Activated CD8-positive, alpha-beta T cell treated with anti-CD3 and anti-CD28 coated beads for 36 hours (primary cell): Measurements from ENCODE around the gene COMMD1. TPM values are rescaled to one million over a fixed set of nuclear protein-coding genes. Genes with fewer than 3 reads are reported as not detected.

Experiments
- ATAC-seq: fragments of 200-7000 bp; cut with Tn5 transposase; one replicate; pipeline ENCODE4 v1.10.0; 2021; ENCODE audit warnings: mild to moderate bottlenecking, moderate library complexity
- CTCF ChIA-PET: fragments of 350-600 bp; sonication (Branson Sonifier 250); formaldehyde crosslinking; loops from one replicate; lab custom pipeline; 2021; ENCODE audit warnings: antibody characterized with exemption; lab: Charles Lee
- POLR2A ChIA-PET: fragments of 350-600 bp; sonication (Branson Sonifier 250); formaldehyde crosslinking; loops from one replicate; lab custom pipeline; 2021; ENCODE audit warnings: antibody characterized with exemption; lab: Charles Lee
- DNase-seq: peaks from one replicate; pipeline ENCODE4 v3.0.0-alpha.2; 2020
- H3K27ac Mint-ChIP-seq: one replicate; pipeline ENCODE4 v1.8.0; 2021; ENCODE audit warnings: mild to moderate bottlenecking, mixed read lengths
- H3K27me3 Mint-ChIP-seq: one replicate; pipeline ENCODE4 v1.8.0; 2021; ENCODE audit warnings: mixed read lengths
- H3K36me3 Mint-ChIP-seq: one replicate; pipeline ENCODE4 v1.8.0; 2021; ENCODE audit warnings: low read depth, mixed read lengths
- H3K4me1 Mint-ChIP-seq: one replicate; pipeline ENCODE4 v1.8.0; 2021; ENCODE audit warnings: low read depth, mixed read lengths
- H3K4me3 Mint-ChIP-seq: one replicate; pipeline ENCODE4 v1.8.0; 2021; ENCODE audit warnings: mild to moderate bottlenecking, moderate library complexity, mixed read lengths
- H3K9me3 Mint-ChIP-seq: one replicate; pipeline ENCODE4 v1.8.0; 2021; ENCODE audit warnings: mixed read lengths
- CTCF ChIP-seq: fragments of 200-600 bp; IDR thresholded peaks from one replicate; pipeline ENCODE4 v1.8.0; 2022; ENCODE audit warnings: antibody characterized with exemption, mild to moderate bottlenecking
- intact Hi-C: fragments of 100-400 bp; cut with micrococcal nuclease; formaldehyde crosslinking; loops from one replicate; pipeline ENCODE4 v1.10.0; 2022
- total RNA-seq, 2 experiments: library from RNA; stranded (reverse); gene quantifications; one replicate each; pipeline ENCODE4 v1.2.3, GENCODE V29; 2021

Gene COMMD1
- total RNA-seq, 2 experiments from 2014 or later = 25.3 to 27.0 TPM

DNA sequence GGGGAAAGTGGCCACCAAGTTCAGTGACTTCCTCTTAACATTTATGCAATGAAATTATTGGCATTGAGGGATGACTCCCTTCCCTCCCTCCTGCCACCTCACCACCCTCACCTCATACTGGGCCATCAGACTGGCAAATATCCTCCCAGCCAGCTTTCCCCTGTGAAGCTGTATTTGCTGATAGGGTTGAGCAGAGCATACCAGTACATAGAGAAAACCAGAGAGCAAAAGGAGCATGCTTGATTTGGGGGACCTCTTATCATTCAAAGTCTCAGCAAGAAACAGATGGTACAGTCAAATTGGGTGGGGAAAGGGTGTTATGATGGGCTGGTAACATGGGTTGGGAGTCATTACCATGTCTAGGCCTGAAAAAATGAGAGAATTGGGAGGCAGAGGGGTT, 271.3 kb downstream of the COMMD1 start:
- ATAC-seq (no peak), DNase-seq (no peak)
- Mint-ChIP-seq H3K27ac (no peak overlapping the region), H3K9me3 (no peaks in the 10 kb centered on the region), H3K36me3 (no peaks in the 10 kb centered on the region), H3K4me3 (no peak overlapping the region), H3K4me1 (peaks cover 5% of the 10 kb centered on the region), H3K27me3 (no peaks in the 10 kb centered on the region)
- ChIA-PET POLR2A (no interaction called here), CTCF (no interaction called here)
- intact Hi-C loops = no loop called here
- no peak for TF ChIP-seq CTCF

DNA sequence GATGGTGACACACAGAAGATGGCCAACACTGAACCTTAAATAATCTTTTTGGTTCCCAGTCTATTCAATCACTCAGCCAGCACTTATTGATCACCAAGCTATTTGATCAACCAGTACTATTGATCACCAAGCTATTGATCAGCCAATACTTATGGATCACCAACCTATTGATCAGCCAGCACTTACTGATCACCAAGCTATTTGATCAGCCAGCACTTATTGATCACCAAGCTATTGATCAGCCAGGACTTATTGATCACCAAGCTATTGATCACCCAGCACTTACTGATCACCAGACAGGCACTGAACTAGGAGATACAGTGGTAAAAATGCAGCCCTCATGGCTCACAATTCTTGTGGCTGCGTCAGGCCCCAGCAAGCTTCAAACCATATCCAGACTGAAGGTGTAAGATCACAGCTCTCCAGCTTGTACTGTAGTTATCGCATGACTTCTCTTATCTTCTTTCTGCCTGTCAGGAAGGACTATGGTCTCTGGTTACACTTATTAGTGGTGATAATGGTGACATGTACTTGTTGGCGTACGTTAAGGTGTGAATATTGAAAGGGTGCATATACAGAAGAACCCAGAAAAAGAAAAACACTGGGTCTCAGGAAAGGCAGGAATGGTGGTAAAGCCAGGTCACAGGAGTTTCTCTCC, 272.0 kb downstream of the COMMD1 start:
- DNase-seq = no peak
- H3K9me3 Mint-ChIP-seq = no peaks in the 10 kb centered on the region
- intact Hi-C loops = no loop called here
- H3K27ac Mint-ChIP-seq = no peak overlapping the region
- H3K27me3 Mint-ChIP-seq = no peaks in the 10 kb centered on the region
- CTCF ChIA-PET = interaction anchor here (1.7 kb wide), 1 partner anchor 279 kb away, joined by 4 read pairs; no protein-coding TSS in a partner anchor
- no peaks in the 10 kb centered on the region for H3K36me3 Mint-ChIP-seq
- H3K4me3 Mint-ChIP-seq = no peak overlapping the region
- TF ChIP-seq CTCF = no peak
- POLR2A ChIA-PET = no interaction called here
- peaks cover 5% of the 10 kb centered on the region for H3K4me1 Mint-ChIP-seq
- ATAC-seq = no peak

GRCh38 chr2:62178741-62179271, 273.3 kb downstream of the COMMD1 start:
- POLR2A ChIA-PET = interaction anchor here (0.6 to 1.1 kb wide), 2 partner anchors 231 to 808 kb away, joined by 3 read pairs; no protein-coding TSS in a partner anchor
- no peaks in the 10 kb centered on the region for H3K27me3 Mint-ChIP-seq
- TF ChIP-seq CTCF = no peak
- H3K4me1 Mint-ChIP-seq = peaks cover 5% of the 10 kb centered on the region
- H3K9me3 Mint-ChIP-seq = no peaks in the 10 kb centered on the region
- H3K36me3 Mint-ChIP-seq = no peaks in the 10 kb centered on the region
- intact Hi-C loops = no loop called here
- no peak overlapping the region for H3K4me3 Mint-ChIP-seq
- ATAC-seq = no peak
- CTCF ChIA-PET = interaction anchor here (1.7 kb wide), 1 partner anchor 278 kb away, joined by 4 read pairs; no protein-coding TSS in a partner anchor
- no peak for DNase-seq
- H3K27ac Mint-ChIP-seq = no peak overlapping the region

- Mint-ChIP-seq H3K36me3 (no peaks in the 10 kb centered on the region), H3K4me1 (peaks cover 5% of the 10 kb centered on the region), H3K27ac (no peak overlapping the region), H3K4me3 (no peak overlapping the region), H3K9me3 (no peaks in the 10 kb centered on the region), H3K27me3 (no peaks in the 10 kb centered on the region)
- ChIA-PET POLR2A (no interaction called here), CTCF (interaction anchor here (0.5 to 1.1 kb wide), 2 partner anchors 234 to 914 kb away, joined by 3 to 4 read pairs; no protein-coding TSS in a partner anchor)
- DNase-seq (no peak), ATAC-seq (no peak)
- TF ChIP-seq CTCF = no peak
- intact Hi-C loops = no loop called here
Measured at GRCh38 chr2:62180975-62181374, 275.5 kb downstream of the COMMD1 start.

DNA sequence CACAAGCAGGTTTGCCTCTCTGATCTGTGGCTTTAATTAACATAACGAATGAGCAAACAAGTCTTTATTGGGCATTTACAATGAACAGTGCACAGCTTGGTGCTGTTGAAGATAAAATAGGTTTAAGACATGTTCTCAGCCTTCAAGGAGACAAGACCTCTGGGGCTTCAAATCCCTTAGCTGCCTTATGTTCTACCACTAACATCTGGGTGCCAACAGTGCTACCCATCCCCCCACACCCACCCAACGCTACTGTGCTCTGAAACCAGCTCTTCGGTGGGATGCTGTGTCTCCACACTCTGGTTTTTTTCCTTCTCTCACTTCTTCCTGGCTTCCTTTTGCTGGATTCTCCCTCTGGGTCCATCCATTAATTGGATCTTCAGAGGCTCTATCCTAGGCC, 276.4 kb downstream of the COMMD1 start:
- Mint-ChIP-seq H3K4me1 (peaks cover 5% of the 10 kb centered on the region), H3K27ac (no peak overlapping the region), H3K27me3 (no peaks in the 10 kb centered on the region), H3K9me3 (no peaks in the 10 kb centered on the region), H3K36me3 (no peaks in the 10 kb centered on the region), H3K4me3 (no peak overlapping the region)
- no peak for DNase-seq
- no peak for ATAC-seq
- ChIA-PET POLR2A (no interaction called here), CTCF (no interaction called here)
- intact Hi-C loops = no loop called here
- TF ChIP-seq CTCF = no peak
